GM12878 (cell line): ENCODE results near the gene PPIF. TPM values are rescaled to one million over a fixed set of nuclear protein-coding genes. Genes with fewer than 3 reads are reported as not detected.

Experiments used
- ATAC-seq: fragments of 200-7000 bp; cut with Tn5 transposase; 3 replicates; pipeline ENCODE4 v1.9.1; 2020; ENCODE audit warnings: mild to moderate bottlenecking, moderate library complexity
- BruUV-seq: library from RNA; stranded (reverse); fragments of 400-500 nt; replicated peaks from 2 replicates; lab custom pipeline; 2021; lab: Mats Ljungman, UMichigan
- CTCF ChIA-PET: fragments of 300-600 bp; sonication (Branson Sonifier 250); formaldehyde crosslinking; extraction: SDS; loops from one replicate; lab custom pipeline; 2021; ENCODE audit warnings: inconsistent platforms; lab: Yijun Ruan, JAX
- POLR2A ChIA-PET: fragments of 350-600 bp; formaldehyde crosslinking; extraction: SDS; loops from one replicate; lab custom pipeline; 2021; ENCODE audit warnings: inconsistent platforms; lab: Charles Lee
- RAD21 ChIA-PET: fragments of 300-600 bp; sonication (Branson Sonifier 250); formaldehyde crosslinking; loops from one replicate; lab custom pipeline; 2023; ENCODE audit warnings: antibody characterized with exemption; ENCODE audit not compliant: unreplicated experiment; lab: Charles Lee
- SMC1A ChIA-PET: fragments of 300-600 bp; sonication (Branson Sonifier 250); formaldehyde crosslinking; loops from one replicate; lab custom pipeline; 2023; ENCODE audit not compliant: unreplicated experiment, uncharacterized antibody; lab: Charles Lee
- DNase-seq: peaks from one replicate; pipeline ENCODE4 v3.0.0-alpha.2; 2011; ENCODE audit warnings: low read depth, low spot score
- FAIRE-seq: peaks from 3 replicates; lab custom pipeline; 2011; peaks lifted over from hg19 to GRCh38; lab: Jason Lieb, UNC
- H2AFZ ChIP-seq: 2 replicates; pipeline ENCODE4 v1.6.0; 2011; ENCODE audit warnings: low read depth, low read length, control low read depth; ENCODE audit not compliant: control insufficient read depth
- H3K27ac ChIP-seq: 2 replicates; pipeline ENCODE4 v1.5.1; 2011; ENCODE audit warnings: control low read depth; ENCODE audit not compliant: control insufficient read depth, insufficient read depth
- H3K27me3 ChIP-seq, 2 experiments: replicated peaks in 1 of 2; 2 replicates each; pipeline versions ENCODE4 v1.6.0 to v1.6.1; 2011; ENCODE audit warnings: low read length in 1 of 2; ENCODE audit not compliant: control insufficient read depth in 2 of 2, insufficient read depth in 2 of 2
- H3K36me3 ChIP-seq, 2 experiments: 2 replicates each; pipeline ENCODE4 v1.5.1; 2011; ENCODE audit warnings: low read length in 1 of 2; ENCODE audit not compliant: control insufficient read depth in 2 of 2, insufficient read depth in 2 of 2
- H3K4me1 ChIP-seq: 2 replicates; pipeline ENCODE4 v1.6.1; 2011; ENCODE audit warnings: mild to moderate bottlenecking, low read length, moderate library complexity, mixed read lengths; ENCODE audit not compliant: control insufficient read depth, insufficient read depth
- H3K4me2 ChIP-seq: 2 replicates; pipeline ENCODE4 v1.6.0; 2011; ENCODE audit warnings: control low read depth; ENCODE audit not compliant: control insufficient read depth, insufficient read depth
- H3K4me3 ChIP-seq: fragments of 200-600 bp; sonication (generic); 2 replicates; pipeline ENCODE4 v1.5.1; 2016
- H3K79me2 ChIP-seq: 2 replicates; pipeline ENCODE4 v1.6.0; 2011; ENCODE audit warnings: low read length; ENCODE audit not compliant: control insufficient read depth, insufficient read depth
- H3K9ac ChIP-seq: 2 replicates; pipeline ENCODE4 v1.8.0; 2011; ENCODE audit warnings: low read length, control low read depth, mixed read lengths; ENCODE audit not compliant: control insufficient read depth, insufficient read depth
- H3K9me3 ChIP-seq: replicated peaks from 3 replicates; pipeline ENCODE4 v1.5.1; 2011; ENCODE audit warnings: mild to moderate bottlenecking, low read length; ENCODE audit not compliant: control insufficient read depth, insufficient read depth
- H4K20me1 ChIP-seq: 2 replicates; pipeline ENCODE4 v1.6.0; 2011; ENCODE audit not compliant: control insufficient read depth, insufficient read depth
- BACH1 ChIP-seq: fragments of 450-650 bp; IDR thresholded peaks from 2 replicates; pipeline ENCODE4 v1.6.1; 2017; ENCODE audit warnings: mild to moderate bottlenecking, borderline replicate concordance
- BCL11A ChIP-seq: IDR thresholded peaks from 2 replicates; pipeline ENCODE4 v1.6.1; 2011; ENCODE audit warnings: low read depth, low read length
- BRCA1 ChIP-seq: IDR thresholded peaks from 2 replicates; pipeline ENCODE4 v1.6.1; 2011; ENCODE audit warnings: low read depth, low read length, improper control_type of control experiment
- DPF2 ChIP-seq: fragments of 450-650 bp; IDR thresholded peaks from 2 replicates; pipeline ENCODE4 v1.6.1; 2017; ENCODE audit warnings: mild to moderate bottlenecking
- HDAC2 ChIP-seq: fragments of 200-600 bp; sonication (generic); IDR thresholded peaks from 2 replicates; pipeline ENCODE4 v1.6.1; 2017
- JUNB ChIP-seq: IDR thresholded peaks from 2 replicates; pipeline ENCODE4 v1.6.1; 2016; ENCODE audit warnings: antibody characterized with exemption, mild to moderate bottlenecking
- JUND ChIP-seq: IDR thresholded peaks from 2 replicates; pipeline ENCODE4 v1.6.1; 2012; ENCODE audit warnings: low read depth, mild to moderate bottlenecking, low read length, improper control_type of control experiment, moderate library complexity
- MYC ChIP-seq: IDR thresholded peaks from 2 replicates; pipeline ENCODE4 v1.6.1; 2011; ENCODE audit warnings: mild to moderate bottlenecking, low read length, moderate library complexity, inconsistent platforms; ENCODE audit not compliant: insufficient read depth, insufficient replicate concordance, insufficient read length, severe bottlenecking
- RBBP5 ChIP-seq: fragments of 200-600 bp; sonication (generic); conservative IDR thresholded peaks from 2 replicates; pipeline ENCODE4 v1.6.1; 2016
- RUNX3 ChIP-seq: IDR thresholded peaks from 2 replicates; pipeline ENCODE4 v1.6.1; 2012; ENCODE audit warnings: low read length, inconsistent platforms
- SREBF2 ChIP-seq: IDR thresholded peaks from 2 replicates; pipeline ENCODE4 v1.6.1; 2012; ENCODE audit warnings: mild to moderate bottlenecking, low read length
- TARDBP ChIP-seq: IDR thresholded peaks from 2 replicates; pipeline ENCODE4 v1.6.1; 2016; ENCODE audit warnings: borderline replicate concordance
- WGBS: methylation state at CpG from one replicate; pipeline ENCODE4 v1.1.6; 2016; ENCODE audit warnings: low lambda C conversion rate; ENCODE audit not compliant: insufficient replicate concordance, insufficient coverage; ENCODE audit errors: missing lambda C conversion rate; 5-methylcytosine and 5-hydroxymethylcytosine counted together
- in situ Hi-C: fragments of 300-500 bp; cut with MboI; formaldehyde crosslinking; loops from 9 replicates; pipeline ENCODE4 v1.14.3; 2018; ENCODE audit warnings: mixed read lengths
- intact Hi-C: fragments of 100-400 bp; cut with micrococcal nuclease; formaldehyde crosslinking; loops from one replicate; pipeline ENCODE4 v1.14.2; 2022; ENCODE audit not compliant: unreplicated experiment
- polyA plus RNA-seq, 11 experiments: library from polyadenylated mRNA; depleted of rRNA in 4 of 11; unstranded in 6 of 11; stranded (reverse) in 5 of 11; fragments of >200 nt; fragmentation: Nextera tagmentation in 4 of 11; fragmentation: Illumina TruSeq in 1 of 11; extraction: Ambion mirVana in 4 of 11; extraction: Trizol in 1 of 11; gene quantifications; 1 replicate in 1 of 11; 2 replicates in 10 of 11; pipeline versions ENCODE4 v1.2.1 to v1.2.3, GENCODE V29; 2011 to 2016; ENCODE audit warnings: inconsistent platforms in 2 of 11, missing spikeins in 2 of 11, low read depth in 1 of 11
- total RNA-seq, 4 experiments: library from RNA; depleted of rRNA in 3 of 4; stranded (reverse); fragments of >200 nt in 3 of 4; fragmentation: Illumina TruSeq in 1 of 4; extraction: Trizol in 1 of 4; gene quantifications; 2 replicates each; pipeline versions ENCODE4 v1.2.1 to v1.2.3, GENCODE V29; 2013 to 2021
- TF ChIP-seq, protein P1 (sequence below): fragments of 450-650 bp; IDR thresholded peaks from 2 replicates; pipeline ENCODE4 v1.6.1; 2017; ENCODE audit warnings: mild to moderate bottlenecking, moderate library complexity

PPIF gene
- total and polyA plus RNA-seq, 10 of the 15 experiments (the other 5 are each of a cell fraction or from before 2014, with no cell fraction given) = 28.8 to 180 (median 128) TPM

DNA sequence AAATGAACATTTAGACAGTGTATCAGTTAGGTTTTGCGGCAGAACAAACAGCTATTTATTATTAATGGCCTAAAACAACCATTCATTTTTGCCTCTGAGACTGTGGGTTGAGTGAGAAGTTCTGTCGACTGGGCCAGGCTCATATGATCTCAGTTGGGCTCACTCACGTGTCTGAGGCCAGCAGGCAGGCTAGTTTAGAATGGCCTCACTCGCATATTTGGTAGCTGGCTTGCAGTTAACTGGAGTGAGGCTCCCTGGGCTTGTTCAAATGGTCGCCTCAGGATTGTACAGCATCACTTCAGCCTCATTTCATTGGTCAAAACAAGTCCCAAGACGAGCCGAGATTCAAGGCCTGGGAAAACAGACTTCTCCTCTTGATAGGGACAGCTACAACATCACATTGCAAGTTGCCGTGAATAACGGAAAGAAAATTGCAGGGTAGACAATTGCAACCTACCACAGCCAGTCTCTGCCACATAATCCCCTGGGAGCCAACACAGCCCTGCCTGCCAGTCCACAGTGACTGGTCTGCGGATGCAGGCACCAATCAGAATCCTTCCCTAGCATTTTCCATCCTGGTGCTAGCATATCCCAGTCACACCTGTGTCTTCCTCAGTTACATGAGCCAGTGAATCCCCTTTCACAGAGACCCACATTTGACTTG lies 23.1 kb upstream of the PPIF start:
- no TSS peak for BruUV-seq
- Histone ChIP-seq H3K79me2 (no peaks in the 10 kb centered on the region), H3K4me3 (no peak overlapping the region), H3K9me3 (no peaks in the 10 kb centered on the region; the same call in 2 of the 3 replicates), H3K4me1 (peaks cover 34% of the 10 kb centered on the region), H3K4me2 (no peak overlapping the region), H4K20me1 (no peaks in the 10 kb centered on the region), H3K27ac (no peak overlapping the region), H3K9ac (no peak overlapping the region), H2AFZ (no peak overlapping the region), H3K36me3 (no peaks in the 10 kb centered on the region), H3K27me3 (no peaks in the 10 kb centered on the region)
- no peak for ATAC-seq
- FAIRE-seq = no peak
- in situ Hi-C loops (no loop called here), intact Hi-C loops (no loop called here)
- TF ChIP-seq RBBP5 (no peak), BCL11A (no peak)
- WGBS = 76% methylated on average over 10 of the region's 10 CpGs
- SMC1A ChIA-PET = interaction anchor here (0.7 to 2.2 kb wide), 10 partner anchors 10 to 164 kb away, joined by 3 to 8 read pairs (median 4); partner anchors contain the start of gene PPIF
- CTCF ChIA-PET = interaction anchor here (0.9 to 2.3 kb wide), 4 partner anchors 9 to 129 kb away, joined by 3 to 18 read pairs (median 5); partner anchors contain the start of gene PPIF
- RAD21 ChIA-PET = interaction anchor here (1.4 to 2.0 kb wide), 2 partner anchors 20 to 38 kb away, joined by 4 to 7 read pairs; no protein-coding TSS in a partner anchor
- POLR2A ChIA-PET = interaction anchor here (0.9 kb wide), 1 partner anchor 78 kb away, joined by 5 read pairs; no protein-coding TSS in a partner anchor
- DNase-seq = no peak

- ATAC-seq (no peak), FAIRE-seq (no peak), DNase-seq (no peak)
- Histone ChIP-seq H2AFZ (no peak overlapping the region; the same call in 1 of the 2 replicates), H3K9ac (no peak overlapping the region), H3K36me3 (no peaks in the 10 kb centered on the region), H3K27ac (no peak overlapping the region), H3K27me3 (no peaks in the 10 kb centered on the region), H3K4me3 (no peak overlapping the region), H3K4me1 (peaks cover 36% of the 10 kb centered on the region), H3K79me2 (no peaks in the 10 kb centered on the region), H4K20me1 (no peaks in the 10 kb centered on the region), H3K9me3 (no peaks in the 10 kb centered on the region), H3K4me2 (no peak overlapping the region)
- ChIA-PET CTCF (interaction anchor here (1.0 to 1.4 kb wide), 2 partner anchors 10 to 18 kb away, joined by 3 read pairs; no protein-coding TSS in a partner anchor), POLR2A (interaction anchor here (1.4 kb wide), 2 partner anchors 10 to 18 kb away, joined by 4 to 5 read pairs; no protein-coding TSS in a partner anchor), RAD21 (interaction anchor here (0.7 kb wide), 1 partner anchor 40 kb away, joined by 3 read pairs; no protein-coding TSS in a partner anchor), SMC1A (interaction anchor here (0.7 kb wide), 1 partner anchor 10 kb away, joined by 3 read pairs; no protein-coding TSS in a partner anchor)
- WGBS = 57% methylated on average over 3 of the region's 3 CpGs
- in situ Hi-C loops = no loop called here
- no TSS peak for BruUV-seq
- intact Hi-C loops = no loop called here
- TF ChIP-seq BACH1 = no peak
- TF ChIP-seq, protein P1, sequence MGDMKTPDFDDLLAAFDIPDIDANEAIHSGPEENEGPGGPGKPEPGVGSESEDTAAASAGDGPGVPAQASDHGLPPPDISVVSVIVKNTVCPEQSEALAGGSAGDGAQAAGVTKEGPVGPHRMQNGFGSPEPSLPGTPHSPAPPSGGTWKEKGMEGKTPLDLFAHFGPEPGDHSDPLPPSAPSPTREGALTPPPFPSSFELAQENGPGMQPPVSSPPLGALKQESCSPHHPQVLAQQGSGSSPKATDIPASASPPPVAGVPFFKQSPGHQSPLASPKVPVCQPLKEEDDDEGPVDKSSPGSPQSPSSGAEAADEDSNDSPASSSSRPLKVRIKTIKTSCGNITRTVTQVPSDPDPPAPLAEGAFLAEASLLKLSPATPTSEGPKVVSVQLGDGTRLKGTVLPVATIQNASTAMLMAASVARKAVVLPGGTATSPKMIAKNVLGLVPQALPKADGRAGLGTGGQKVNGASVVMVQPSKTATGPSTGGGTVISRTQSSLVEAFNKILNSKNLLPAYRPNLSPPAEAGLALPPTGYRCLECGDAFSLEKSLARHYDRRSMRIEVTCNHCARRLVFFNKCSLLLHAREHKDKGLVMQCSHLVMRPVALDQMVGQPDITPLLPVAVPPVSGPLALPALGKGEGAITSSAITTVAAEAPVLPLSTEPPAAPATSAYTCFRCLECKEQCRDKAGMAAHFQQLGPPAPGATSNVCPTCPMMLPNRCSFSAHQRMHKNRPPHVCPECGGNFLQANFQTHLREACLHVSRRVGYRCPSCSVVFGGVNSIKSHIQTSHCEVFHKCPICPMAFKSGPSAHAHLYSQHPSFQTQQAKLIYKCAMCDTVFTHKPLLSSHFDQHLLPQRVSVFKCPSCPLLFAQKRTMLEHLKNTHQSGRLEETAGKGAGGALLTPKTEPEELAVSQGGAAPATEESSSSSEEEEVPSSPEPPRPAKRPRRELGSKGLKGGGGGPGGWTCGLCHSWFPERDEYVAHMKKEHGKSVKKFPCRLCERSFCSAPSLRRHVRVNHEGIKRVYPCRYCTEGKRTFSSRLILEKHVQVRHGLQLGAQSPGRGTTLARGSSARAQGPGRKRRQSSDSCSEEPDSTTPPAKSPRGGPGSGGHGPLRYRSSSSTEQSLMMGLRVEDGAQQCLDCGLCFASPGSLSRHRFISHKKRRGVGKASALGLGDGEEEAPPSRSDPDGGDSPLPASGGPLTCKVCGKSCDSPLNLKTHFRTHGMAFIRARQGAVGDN = no peak
- no peak for TF ChIP-seq JUNB
- TF ChIP-seq TARDBP = no peak
- no peak for TF ChIP-seq JUND
- TF ChIP-seq BRCA1 = no peak
- TF ChIP-seq MYC = no peak
- TF ChIP-seq RUNX3 = no peak
- no peak for TF ChIP-seq DPF2
- no peak for TF ChIP-seq SREBF2
- TF ChIP-seq HDAC2 = no peak
Observed at GRCh38 chr10:79326361-79327089, 20.7 kb upstream of the PPIF start.
